GM18507 (cell line): ENCODE results near the gene SAMMSON.

Experiments
- DNase-seq: peaks from one replicate; pipeline ENCODE4 v3.0.0; 2011; ENCODE audit warnings: low read depth; ENCODE audit not compliant: insufficient read length; ENCODE audit errors: extremely low spot score
- FAIRE-seq: peaks from 2 replicates; lab custom pipeline; 2011; peaks lifted over from hg19 to GRCh38; lab: Jason Lieb, UNC

SAMMSON gene

GRCh38 chr3:70075101-70075500, 75.6 kb downstream of the SAMMSON start:
- FAIRE-seq, result no peak
- DNase-seq, result no peak

GRCh38 chr3:70076396-70076795, 76.9 kb downstream of the SAMMSON start:
- no peak for FAIRE-seq

GRCh38 chr3:70078778-70079177, 79.2 kb downstream of the SAMMSON start:
- no peak for DNase-seq
- FAIRE-seq, result no peak

More at GRCh38 chr3:70076396-70076795, 76.9 kb downstream of the SAMMSON start:
- no peak for DNase-seq

DNA sequence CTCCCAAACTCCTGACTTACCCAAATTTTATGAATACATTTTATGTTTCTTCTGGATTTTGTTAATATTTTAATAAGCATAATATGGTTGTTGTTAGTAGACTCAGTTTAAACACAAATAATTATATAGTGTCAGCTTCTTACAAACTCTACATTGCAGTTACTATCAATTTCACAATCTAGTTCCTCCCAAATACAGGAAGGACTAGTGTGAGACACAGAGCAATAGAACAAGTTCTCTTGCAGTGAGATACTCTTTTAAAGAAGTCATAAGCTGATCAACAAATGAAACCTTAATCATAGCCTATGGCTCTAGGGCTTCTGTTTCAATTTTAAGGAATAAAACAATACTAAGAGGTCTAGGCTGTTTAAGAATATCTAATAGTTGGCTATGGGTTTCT, 86.1 kb downstream of the SAMMSON start:
- FAIRE-seq (no peak), DNase-seq (no peak)

GRCh38 chr3:70086336-70086735, 86.8 kb downstream of the SAMMSON start:
- DNase-seq, result no peak
- FAIRE-seq, result no peak

- FAIRE-seq, result no peak
- peak; percentile 8 for DNase-seq
Observed at GRCh38 chr3:70090322-70090913, 90.9 kb downstream of the SAMMSON start.

GRCh38 chr3:70094197-70094596, 94.7 kb downstream of the SAMMSON start:
- no peak for DNase-seq
- FAIRE-seq, result no peak

DNA sequence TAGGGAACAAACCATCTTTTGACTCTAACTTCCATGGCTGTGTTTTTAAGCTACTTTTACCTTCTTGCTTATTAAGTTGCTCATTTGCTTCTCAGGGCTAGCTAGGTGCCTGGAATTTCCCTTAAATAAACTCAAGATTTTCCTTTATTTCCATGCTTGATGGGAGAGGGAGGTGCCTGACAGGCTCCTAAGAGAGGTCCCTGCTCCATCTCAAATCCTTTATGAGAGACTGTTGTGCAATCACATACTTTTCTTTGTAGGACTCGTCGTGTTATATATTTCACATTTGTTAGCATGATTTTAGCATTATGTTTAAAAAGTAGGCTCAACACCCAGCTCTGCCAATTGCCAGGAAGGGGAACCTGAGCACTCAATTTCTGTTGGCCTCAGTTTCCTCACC, 95.7 kb downstream of the SAMMSON start:
- DNase-seq (no peak), FAIRE-seq (no peak)

DNA sequence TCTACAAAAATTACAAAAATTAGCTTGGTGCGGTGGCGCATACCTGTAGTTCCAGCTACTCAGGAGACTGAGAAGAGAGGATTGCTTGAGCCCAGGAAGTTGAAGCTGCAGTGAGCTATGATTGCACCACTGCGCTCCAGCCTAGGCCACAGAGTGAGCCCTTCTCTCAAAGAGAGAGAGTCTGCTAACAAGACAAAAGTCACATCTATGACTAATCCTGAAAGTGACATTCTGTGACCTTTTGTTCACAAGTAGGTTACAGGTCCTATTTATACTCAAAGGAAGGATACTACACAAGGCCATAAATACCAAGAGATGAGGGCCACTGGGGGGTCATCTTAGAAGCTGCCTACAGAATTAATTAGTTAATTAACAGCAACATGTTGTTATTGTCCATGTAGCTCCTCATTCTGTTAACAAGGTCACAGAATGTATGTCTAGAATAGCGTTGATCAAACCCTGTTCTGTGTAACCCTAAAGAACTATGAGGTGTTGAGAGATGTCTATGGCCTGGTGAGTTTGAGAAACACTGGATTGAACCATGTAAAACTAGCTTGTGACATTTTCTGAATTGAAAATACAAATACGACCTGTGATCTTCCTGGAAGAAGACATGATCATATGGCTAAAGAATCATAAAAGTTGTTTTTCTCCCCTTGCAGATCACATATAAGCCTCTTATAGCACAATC, 97.0 kb downstream of the SAMMSON start:
- no peak for DNase-seq
- peak; percentile 65 for FAIRE-seq

- no peak for FAIRE-seq
- no peak for DNase-seq
Observed at GRCh38 chr3:70097084-70097483, 97.6 kb downstream of the SAMMSON start.

GRCh38 chr3:70108072-70108471, 108.5 kb downstream of the SAMMSON start:
- DNase-seq, result no peak
- FAIRE-seq, result no peak

- FAIRE-seq, result no peak
- no peak for DNase-seq
Observed at GRCh38 chr3:70108546-70108945, 109.0 kb downstream of the SAMMSON start.

DNA sequence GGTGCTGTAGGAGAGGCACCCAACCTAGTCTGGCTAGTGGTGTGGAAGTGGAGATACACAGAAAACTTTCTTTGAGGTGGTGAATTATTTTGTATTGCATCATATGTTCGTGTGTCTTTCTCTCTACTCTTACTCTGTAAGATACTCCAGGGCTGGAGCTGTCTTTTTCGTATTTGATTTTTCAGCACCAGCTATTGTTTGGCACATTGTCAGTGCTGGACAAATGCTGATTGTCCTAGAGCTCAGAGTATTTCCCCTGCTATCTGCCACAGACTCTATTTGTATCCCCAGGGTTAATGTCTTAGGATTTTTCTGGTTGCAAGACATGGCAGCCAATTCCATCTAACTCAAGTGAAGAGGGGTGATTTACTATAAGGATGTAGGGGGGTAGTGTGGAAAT, 110.5 kb downstream of the SAMMSON start:
- FAIRE-seq (no peak), DNase-seq (no peak)

DNA sequence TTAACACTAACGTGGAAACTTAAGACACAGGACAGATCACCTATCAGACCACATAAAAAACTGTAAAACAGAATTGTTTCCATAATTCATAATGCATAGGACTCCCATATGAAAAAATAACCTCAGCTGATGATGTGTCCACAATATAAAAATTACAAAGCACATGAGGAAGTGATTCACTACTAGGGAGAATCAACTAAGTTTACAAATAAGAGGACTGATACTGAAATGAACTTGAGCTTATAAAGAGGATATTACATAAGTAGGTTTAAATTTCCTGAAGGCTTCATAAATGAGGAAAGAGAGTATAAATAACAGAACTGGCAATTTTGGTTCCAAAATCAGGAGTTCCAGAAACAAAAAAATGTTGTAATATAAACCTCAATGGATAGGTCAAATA, 111.9 kb downstream of the SAMMSON start:
- FAIRE-seq, result no peak

GRCh38 chr3:70112751-70113150, 113.2 kb downstream of the SAMMSON start:
- no peak for DNase-seq
- FAIRE-seq, result no peak

More for the DNA sequence above, 111.9 kb downstream of the SAMMSON start:
- DNase-seq, result no peak

DNA sequence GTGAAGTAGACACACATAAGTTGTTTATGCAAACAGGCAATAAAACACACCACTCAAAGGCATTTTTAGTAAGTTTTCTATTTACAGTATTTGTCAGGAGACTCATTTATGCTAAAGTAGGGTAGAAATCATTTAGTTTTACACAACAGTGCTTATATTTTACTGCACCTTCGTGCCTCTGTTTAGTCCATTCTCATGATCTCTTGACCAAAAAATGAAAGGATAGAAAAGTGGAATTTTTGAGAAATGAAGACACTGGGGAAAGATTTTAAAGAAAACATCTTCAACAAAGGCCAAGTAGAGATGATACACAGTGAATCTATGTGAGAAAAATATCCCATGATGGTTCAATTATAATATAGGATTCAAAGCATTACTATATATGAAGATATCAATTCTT, 114.9 kb downstream of the SAMMSON start:
- no peak for FAIRE-seq
- DNase-seq, result no peak

DNA sequence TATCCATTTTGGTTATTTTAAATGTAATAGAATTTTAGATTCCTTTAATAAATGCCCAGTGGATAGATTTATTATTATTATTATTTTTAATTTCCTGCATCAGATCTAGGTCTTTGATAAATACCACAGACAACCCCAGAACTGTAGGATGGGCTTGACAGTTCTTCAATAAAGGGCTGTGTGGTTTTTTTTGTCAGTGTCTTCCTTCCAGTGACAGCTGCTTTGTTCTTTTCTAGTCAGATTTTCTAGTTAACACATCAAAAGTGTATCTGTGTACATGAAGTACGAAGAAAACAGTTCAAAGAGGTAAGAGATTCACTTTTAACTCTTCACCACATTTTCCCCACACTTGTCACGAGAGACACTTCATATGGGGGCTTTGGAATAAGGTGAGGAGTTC, 120.3 kb downstream of the SAMMSON start:
- FAIRE-seq (no peak), DNase-seq (no peak)
